Adrenal gland (tissue), 12 donors: ENCODE measurements around the gene NAP1L1. TPM values are rescaled to one million over a fixed set of nuclear protein-coding genes. Genes with fewer than 3 reads are reported as not detected.

Experiments used
- DNase-seq, 7 donors: peaks; one replicate each; pipeline ENCODE4 v3.0.0-alpha.2; 2019 to 2020
- H3K27ac ChIP-seq, 5 donors: fragments of 200-600 bp; sonication (generic) in 4 of 5; 1 replicate in 3 of 5; 2 replicates in 2 of 5; pipeline versions ENCODE4 v1.5.1 to v1.8.0; 2016 to 2020; ENCODE audit warnings: mild to moderate bottlenecking in 1 of 5
- H3K27me3 ChIP-seq: fragments of 200-600 bp; 2 replicates; pipeline ENCODE4 v1.8.0; 2021
- H3K36me3 ChIP-seq, 2 donors: fragments of 200-600 bp; replicated peaks in 1 of 2; 1 replicate in 1 of 2; 2 replicates in 1 of 2; pipeline versions ENCODE4 v1.5.1 to v1.8.0; 2018 to 2022
- H3K4me1 ChIP-seq, 2 donors: fragments of 200-600 bp; replicated peaks in 1 of 2; 1 replicate in 1 of 2; 2 replicates in 1 of 2; pipeline versions ENCODE4 v1.5.1 to v1.8.0; 2018 to 2021
- H3K4me3 ChIP-seq, 4 donors: fragments of 200-600 bp; sonication (generic) in 3 of 4; one replicate each; pipeline ENCODE4 v1.5.1; 2016 to 2018
- H3K9me3 ChIP-seq, 3 donors: fragments of 200-600 bp; sonication (generic) in 1 of 3; replicated peaks in 1 of 3; 1 replicate in 2 of 3; 2 replicates in 1 of 3; pipeline versions ENCODE4 v1.5.1 to v1.8.0; 2016 to 2021
- CTCF ChIP-seq, 6 experiments: fragments of 450-650 bp in 4 of 6; fragments of 200-600 bp in 2 of 6; sonication (generic) in 1 of 6; IDR thresholded peaks; 1 replicate in 5 of 6; 2 replicates in 1 of 6; pipeline versions ENCODE4 v1.5.1 to v1.8.0; 2016 to 2021; ENCODE audit warnings: antibody characterized with exemption in 6 of 6, mild to moderate bottlenecking in 2 of 6, moderate library complexity in 1 of 6
- POLR2A ChIP-seq, 2 donors: fragments of 450-650 bp; IDR thresholded peaks; one replicate each; pipeline ENCODE4 v1.6.1; 2017; ENCODE audit warnings: antibody characterized with exemption in 2 of 2, mild to moderate bottlenecking in 2 of 2, moderate library complexity in 1 of 2
- WGBS, 4 donors: extraction: QIAGEN DNeasy Blood & Tissue Kit in 2 of 4; methylation state at CpG; one replicate each; pipeline versions ENCODE4 v1.1.5 to v1.1.7; 2013 to 2017; 5-methylcytosine and 5-hydroxymethylcytosine counted together
- intact Hi-C, 2 donors: fragments of 100-400 bp; cut with DNase I; formaldehyde crosslinking; loops; one replicate each; pipeline versions ENCODE4 v1.14.1 to v1.15.0; 2022 to 2023
- polyA plus RNA-seq, 3 donors: library from polyadenylated mRNA; stranded (reverse); fragments of 200-250 nt in 2 of 3; fragments of 350-450 nt in 1 of 3; fragmentation: Illumina TruSeq in 1 of 3; extraction: RNeasy Lipid Tissue Mini Kit (QIAGEN cat#74804) in 1 of 3; gene quantifications; one replicate each; pipeline ENCODE4 v1.2.3, GENCODE V29; 2013 to 2014
- total RNA-seq, 9 donors: library from RNA; depleted of rRNA in 4 of 9; stranded (reverse); fragments of >200 nt in 4 of 9; fragments of 120-200 nt in 1 of 9; fragmentation: NEBNext Ultra II Directional in 1 of 9; extraction: Animal tissue kit (Norgen Biotek cat#: 25700) in 1 of 9; gene quantifications; one replicate each; pipeline versions ENCODE4 v1.1.0 to v1.2.4, GENCODE V29; 2013 to 2023
- donor health status: healthy with polysubstance abuse.
- donor health status: Bipolar disorder and iron deficiency.
- donor health status: DM: yes; HTN: yes; CAD: no.
- donor health status: DM: no; HTN: no; CAD: no.
- donor health status: DM: no; HTN: no; CAD: no.
- donor health status: DM: yes; HTN: yes; CAD: no.

Gene NAP1L1
- total and polyA plus RNA-seq, 12 donors = 216 to 518 (median 347) TPM

GRCh38 chr12:75997658-75998057, 86.8 kb downstream of the NAP1L1 start:
- no peak overlapping the region for H3K4me3 ChIP-seq
- 70 to 81% (median 77%) methylated on average over 3 of the region's 3 CpGs for WGBS, 4 donors
- DNase-seq = no peak
- no peaks in the 10 kb centered on the region for H3K27me3 ChIP-seq
- intact Hi-C loops = no loop called here
- H3K36me3 ChIP-seq = no peaks in the 10 kb centered on the region
- no peak overlapping the region for H3K27ac ChIP-seq
- no peaks in the 10 kb centered on the region for H3K9me3 ChIP-seq
- no peak for TF ChIP-seq CTCF (IDR thresholded peaks at IDR 0.05)
- no peak for TF ChIP-seq POLR2A (IDR thresholded peaks at IDR 0.05)
- H3K4me1 ChIP-seq = no peaks in the 10 kb centered on the region

- Histone ChIP-seq H3K27me3 (no peaks in the 10 kb centered on the region), H3K27ac (no peak overlapping the region), H3K36me3 (no peaks in the 10 kb centered on the region), H3K9me3 (no peaks in the 10 kb centered on the region), H3K4me3 (no peak overlapping the region), H3K4me1 (no peaks in the 10 kb centered on the region)
- intact Hi-C loops = no loop called here
- no peak for TF ChIP-seq CTCF (IDR thresholded peaks at IDR 0.05)
- TF ChIP-seq POLR2A (IDR thresholded peaks at IDR 0.05) = no peak
- DNase-seq = no peak
- 47 to 63% (median 62%) methylated on average over 1 of the region's 1 CpG for WGBS, 4 donors
Measured at GRCh38 chr12:75996861-75997447, 87.5 kb downstream of the NAP1L1 start.

GRCh38 chr12:75995691-75996090, 88.8 kb downstream of the NAP1L1 start:
- Histone ChIP-seq H3K27me3 (no peaks in the 10 kb centered on the region), H3K4me1 (no peaks in the 10 kb centered on the region), H3K27ac (no peak overlapping the region), H3K9me3 (no peaks in the 10 kb centered on the region), H3K4me3 (no peak overlapping the region), H3K36me3 (no peaks in the 10 kb centered on the region)
- intact Hi-C loops = no loop called here
- DNase-seq = no peak
- TF ChIP-seq CTCF (IDR thresholded peaks at IDR 0.05) (no peak), POLR2A (IDR thresholded peaks at IDR 0.05) (no peak)

GRCh38 chr12:75994069-75994740, 90.3 kb downstream of the NAP1L1 start:
- no peaks in the 10 kb centered on the region for H3K27me3 ChIP-seq
- H3K4me3 ChIP-seq = no peak overlapping the region
- WGBS, 4 donors = 63 to 94% (median 83%) methylated on average over 4 of the region's 4 CpGs
- H3K4me1 ChIP-seq = no peaks in the 10 kb centered on the region
- H3K27ac ChIP-seq = no peak overlapping the region
- DNase-seq = no peak
- TF ChIP-seq CTCF (IDR thresholded peaks at IDR 0.05) (no peak), POLR2A (IDR thresholded peaks at IDR 0.05) (no peak)
- no peaks in the 10 kb centered on the region for H3K36me3 ChIP-seq
- intact Hi-C loops = no loop called here
- no peaks in the 10 kb centered on the region for H3K9me3 ChIP-seq
